Mesodermal cell (in vitro differentiated cells): ENCODE data around the gene MSGN1.

ENCODE experiments used
- H3K27ac ChIP-seq: 2 replicates; pipeline ENCODE4 v1.7.0; 2013; ENCODE audit warnings: mild to moderate bottlenecking, low read depth, low read length, moderate library complexity; ENCODE audit not compliant: severe bottlenecking
- H3K36me3 ChIP-seq: 2 replicates; pipeline ENCODE4 v1.7.1; 2013; ENCODE audit warnings: mild to moderate bottlenecking, low read length, moderate library complexity; ENCODE audit not compliant: control insufficient read depth, insufficient read depth
- H3K4me1 ChIP-seq: one replicate; pipeline ENCODE4 v1.7.1; 2013; ENCODE audit warnings: mild to moderate bottlenecking, low read length; ENCODE audit not compliant: insufficient read depth, control insufficient read depth, poor library complexity, severe bottlenecking
- H3K4me3 ChIP-seq: 2 replicates; pipeline ENCODE4 v1.7.0; 2013; ENCODE audit warnings: low read length, control low read depth, mild to moderate bottlenecking; ENCODE audit not compliant: insufficient read depth, poor library complexity, severe bottlenecking; ENCODE audit errors: extremely low read depth
- H3K9me3 ChIP-seq: 2 replicates; pipeline ENCODE4 v1.7.1; 2013; ENCODE audit warnings: mild to moderate bottlenecking, low read length, moderate library complexity; ENCODE audit not compliant: control insufficient read depth
- WGBS, 2 experiments: methylation state at CpG; one replicate each; pipeline ENCODE4 v1.1.5; 2013; ENCODE audit warnings: missing lambda C conversion rate in 2 of 2; ENCODE audit not compliant: insufficient coverage in 2 of 2; 5-methylcytosine and 5-hydroxymethylcytosine counted together

MSGN1 gene

DNA sequence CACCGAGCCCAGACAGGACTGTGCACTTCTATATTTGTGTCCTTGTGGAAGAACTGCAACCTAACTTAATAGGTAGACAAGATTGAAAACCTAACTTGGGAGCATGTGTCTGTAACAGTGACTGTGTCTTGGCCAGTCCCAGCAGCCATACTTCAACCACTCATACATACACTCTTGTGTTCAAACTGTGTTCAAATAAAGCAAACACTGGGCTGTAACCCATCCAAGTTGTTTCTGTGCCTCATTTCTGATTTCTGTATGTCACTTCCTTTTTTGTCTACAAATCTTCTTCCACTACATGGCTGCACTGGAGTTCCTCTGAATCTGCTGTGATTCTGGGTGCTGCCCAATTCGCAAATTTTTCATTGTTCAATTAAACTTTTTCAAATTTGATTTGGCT lies 31.0 kb downstream of the MSGN1 start:
- Histone ChIP-seq H3K9me3 (no peaks in the 10 kb centered on the region), H3K36me3 (no peaks in the 10 kb centered on the region), H3K4me3 (no peak overlapping the region), H3K4me1 (no peaks in the 10 kb centered on the region), H3K27ac (no peak overlapping the region)
- WGBS, 2 experiments, result 86% methylated on average over 1 of the region's 2 CpGs; no CpG with 5 or more reads in 1 of the 2 experiments

DNA sequence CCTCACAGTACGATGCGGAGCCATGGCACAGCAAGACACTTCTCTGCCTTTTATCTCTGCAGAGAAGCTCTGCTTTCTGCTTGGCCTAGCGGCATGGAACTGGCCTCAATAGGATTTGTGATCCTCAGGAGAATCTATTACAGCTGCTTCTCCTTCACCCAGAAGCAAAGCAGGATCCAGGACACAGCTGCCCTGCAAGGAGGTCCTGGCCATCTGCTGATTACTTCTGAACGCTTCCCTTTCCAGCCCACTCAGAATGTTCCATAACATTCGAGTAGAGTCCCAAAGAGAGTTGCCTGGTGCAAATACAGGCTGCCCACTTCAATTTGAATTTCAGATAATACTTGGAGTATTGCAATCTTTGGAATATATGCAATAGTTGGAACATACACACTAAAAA lies 33.0 kb downstream of the MSGN1 start:
- WGBS, 2 experiments, result 64 to 94% methylated on average over 3 to 4 of the region's 5 CpGs
- Histone ChIP-seq H3K9me3 (no peaks in the 10 kb centered on the region), H3K36me3 (no peaks in the 10 kb centered on the region), H3K4me3 (no peak overlapping the region), H3K27ac (no peak overlapping the region), H3K4me1 (no peaks in the 10 kb centered on the region)

DNA sequence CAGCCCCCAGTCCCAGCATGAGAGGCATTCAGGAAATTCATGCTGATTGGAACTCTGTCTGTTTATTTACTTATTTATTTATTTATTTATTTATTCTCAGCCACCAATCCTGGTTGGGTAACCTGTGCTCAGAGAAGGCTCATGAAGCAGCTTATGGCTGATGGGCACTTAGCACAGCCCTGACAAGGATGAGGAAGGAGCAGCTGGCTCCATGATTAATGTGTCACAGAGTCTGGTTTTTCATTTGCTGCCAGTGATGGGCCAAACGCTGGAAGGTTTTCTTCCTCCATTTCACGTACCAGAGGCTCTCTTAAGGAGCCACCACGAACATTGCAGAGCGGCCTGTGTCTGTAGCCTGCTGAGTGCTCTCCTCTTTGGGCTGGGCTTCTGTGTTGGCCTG lies 33.9 kb downstream of the MSGN1 start:
- Histone ChIP-seq H3K36me3 (no peaks in the 10 kb centered on the region), H3K9me3 (no peaks in the 10 kb centered on the region), H3K4me3 (no peak overlapping the region), H3K4me1 (no peaks in the 10 kb centered on the region), H3K27ac (no peak overlapping the region)
- WGBS, 2 experiments, result 83 to 88% methylated on average over 4 of the region's 4 CpGs

DNA sequence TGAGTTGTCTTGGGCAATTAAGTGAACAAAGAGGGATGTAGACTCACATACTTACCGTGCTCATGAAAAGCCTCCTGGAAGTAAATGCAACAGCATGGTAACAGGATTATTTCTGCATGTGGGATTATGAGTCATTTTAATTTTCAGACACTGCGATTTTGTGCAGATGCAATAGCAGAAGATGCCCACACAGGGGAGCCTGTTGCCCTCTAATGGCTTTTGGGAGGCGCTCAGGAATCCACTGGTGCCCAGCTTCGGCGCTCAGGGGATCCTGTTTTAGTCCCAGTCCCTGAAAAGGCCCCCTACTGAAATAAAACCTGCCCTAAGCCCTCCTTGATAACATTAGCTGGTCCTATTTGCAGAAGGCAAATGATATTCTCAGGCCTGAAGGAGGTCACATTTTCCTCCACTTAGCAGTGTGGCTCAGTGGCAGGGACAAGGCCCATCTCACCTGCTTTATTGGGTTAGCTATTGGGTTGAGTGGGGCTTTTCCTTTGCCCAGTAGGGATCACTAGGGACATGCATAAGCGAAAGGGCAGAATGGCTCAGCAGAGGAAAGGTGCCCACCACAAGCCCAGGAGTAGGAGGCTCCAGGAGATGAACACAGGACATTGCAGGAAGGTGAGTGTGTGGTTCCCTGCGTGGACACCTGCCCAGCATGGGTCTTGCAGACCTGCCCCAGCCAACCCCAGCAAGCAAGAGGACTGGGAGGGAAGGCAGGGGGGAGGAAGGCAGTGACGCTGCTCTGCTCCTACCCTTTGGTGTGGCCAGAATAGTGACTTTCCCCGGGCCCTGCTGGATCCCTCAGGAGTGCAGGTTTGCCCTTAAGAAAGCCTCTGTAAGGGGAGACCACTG lies 35.7 kb downstream of the MSGN1 start:
- no peaks in the 10 kb centered on the region for H3K4me1 ChIP-seq
- no peak overlapping the region for H3K4me3 ChIP-seq
- H3K36me3 ChIP-seq, result no peaks in the 10 kb centered on the region
- no peaks in the 10 kb centered on the region for H3K9me3 ChIP-seq
- 45 to 59% methylated on average over 5 to 8 of the region's 9 CpGs for WGBS, 2 experiments
- H3K27ac ChIP-seq, result no peak overlapping the region

DNA sequence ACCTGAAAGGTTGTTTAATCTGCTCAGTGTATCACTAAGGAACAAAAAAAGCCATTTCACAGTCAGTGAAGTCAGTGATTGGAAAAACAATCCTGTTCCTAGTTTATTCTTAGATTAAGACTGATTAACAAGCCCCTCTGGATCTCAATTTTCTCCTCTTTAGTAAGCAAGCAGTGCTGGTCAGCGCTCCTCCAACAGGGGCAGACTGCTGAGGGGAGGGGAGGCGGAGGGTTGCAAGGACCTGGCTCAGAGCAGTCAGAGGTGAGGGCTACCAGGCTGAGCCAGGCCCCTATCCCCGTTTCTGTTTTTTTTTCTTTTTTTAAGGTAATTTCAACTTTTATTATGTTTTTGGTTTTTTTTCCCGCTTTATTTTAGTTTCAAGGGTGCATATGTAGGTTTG lies 37.5 kb downstream of the MSGN1 start:
- WGBS, 2 experiments, result 52% methylated on average over 3 of the region's 4 CpGs; no CpG with 5 or more reads in 1 of the 2 experiments
- no peak overlapping the region for H3K4me3 ChIP-seq
- no peaks in the 10 kb centered on the region for H3K9me3 ChIP-seq
- H3K4me1 ChIP-seq, result no peaks in the 10 kb centered on the region
- H3K27ac ChIP-seq, result no peak overlapping the region
- H3K36me3 ChIP-seq, result no peaks in the 10 kb centered on the region

DNA sequence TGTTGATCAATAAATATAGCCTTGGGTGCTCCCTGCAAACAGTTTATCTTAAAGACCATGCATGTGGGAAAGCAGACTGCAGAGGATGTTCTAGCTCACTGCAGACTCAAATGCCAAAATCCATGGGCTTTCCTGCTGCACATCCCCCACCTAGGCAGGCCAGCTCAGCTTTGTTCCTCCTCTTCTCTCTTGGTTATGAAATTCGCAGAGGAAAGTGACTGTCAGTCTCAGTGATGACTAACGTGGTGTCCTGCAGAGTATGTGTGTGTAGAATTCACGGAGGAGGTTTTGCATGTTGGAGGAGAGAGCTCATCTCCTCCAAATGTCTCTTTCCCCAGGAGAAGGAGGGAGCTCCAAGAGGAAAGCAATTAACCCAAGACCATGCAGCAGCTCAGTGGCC lies 40.8 kb downstream of the MSGN1 start:
- no peaks in the 10 kb centered on the region for H3K4me1 ChIP-seq
- no peaks in the 10 kb centered on the region for H3K9me3 ChIP-seq
- no peak overlapping the region for H3K4me3 ChIP-seq
- WGBS, 2 experiments, result 0% methylated on average over 1 of the region's 3 CpGs; no CpG with 5 or more reads in 1 of the 2 experiments
- H3K36me3 ChIP-seq, result no peaks in the 10 kb centered on the region
- no peak overlapping the region for H3K27ac ChIP-seq

DNA sequence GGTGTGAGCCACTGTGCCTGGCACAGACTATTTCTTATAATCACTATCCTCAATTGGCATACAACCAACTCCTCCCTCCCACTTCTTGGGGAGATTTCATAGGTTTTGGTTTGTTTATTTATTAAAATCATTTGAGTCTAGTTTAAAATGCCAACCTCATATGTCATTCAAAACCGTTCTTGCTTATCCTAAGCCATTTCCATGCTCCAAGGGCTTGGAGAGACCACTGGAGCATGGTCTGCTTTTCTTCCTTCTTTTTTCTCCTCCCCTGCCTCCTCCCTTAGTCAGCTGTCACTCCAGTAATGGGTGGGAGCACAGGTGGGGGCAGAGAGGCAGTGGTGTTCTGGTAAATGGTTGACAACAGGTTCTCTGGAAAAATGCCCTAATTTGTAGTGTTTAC lies 41.8 kb downstream of the MSGN1 start:
- no peaks in the 10 kb centered on the region for H3K36me3 ChIP-seq
- H3K4me1 ChIP-seq, result no peaks in the 10 kb centered on the region
- no peak overlapping the region for H3K27ac ChIP-seq
- WGBS, 2 experiments, result 80% methylated on average over 1 of the region's 1 CpG; no CpG with 5 or more reads in 1 of the 2 experiments
- no peak overlapping the region for H3K4me3 ChIP-seq
- H3K9me3 ChIP-seq, result no peaks in the 10 kb centered on the region

DNA sequence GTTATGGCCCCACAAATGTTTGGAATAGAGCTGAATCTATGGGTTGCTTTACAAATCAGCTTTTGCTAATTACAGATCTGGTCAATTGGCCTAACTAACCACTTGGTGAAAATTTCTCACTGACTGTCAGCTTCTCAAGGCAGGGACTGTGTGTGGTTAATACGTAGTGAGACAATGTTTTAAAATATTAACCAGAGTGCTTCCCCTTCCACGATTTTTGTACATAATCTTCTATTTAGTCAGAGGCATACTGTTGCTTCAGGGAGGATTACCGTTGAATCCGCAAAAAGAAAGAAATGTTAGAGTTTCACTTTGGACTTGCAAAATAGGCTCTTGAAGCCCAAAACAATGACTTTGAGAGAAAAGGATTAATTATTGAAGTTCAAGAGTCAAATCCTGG lies 47.3 kb downstream of the MSGN1 start:
- no peak overlapping the region for H3K4me3 ChIP-seq
- 91 to 100% methylated on average over 2 of the region's 4 CpGs for WGBS, 2 experiments
- H3K36me3 ChIP-seq, result no peaks in the 10 kb centered on the region
- no peaks in the 10 kb centered on the region for H3K4me1 ChIP-seq
- H3K27ac ChIP-seq, result no peak overlapping the region
- H3K9me3 ChIP-seq, result no peaks in the 10 kb centered on the region

DNA sequence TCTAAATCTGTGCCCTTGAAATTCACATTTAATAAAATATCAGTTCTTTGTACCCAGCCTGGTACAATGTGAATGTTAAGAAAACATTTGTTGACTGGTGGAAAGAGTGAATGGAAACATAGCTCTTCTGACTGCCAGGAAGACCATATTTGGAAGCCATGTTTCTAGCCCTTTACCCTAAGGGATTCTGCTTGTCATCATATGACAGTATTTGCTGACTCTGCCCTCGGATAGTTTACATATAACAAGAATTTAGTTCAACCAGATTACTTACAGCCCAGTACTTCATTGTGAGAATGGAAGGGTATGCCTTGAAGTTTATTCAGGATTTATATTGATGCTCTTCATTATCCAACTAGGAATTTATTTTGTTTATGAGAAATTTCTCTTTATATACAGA lies 48.4 kb downstream of the MSGN1 start:
- Histone ChIP-seq H3K4me3 (no peak overlapping the region), H3K36me3 (no peaks in the 10 kb centered on the region), H3K4me1 (no peaks in the 10 kb centered on the region), H3K27ac (no peak overlapping the region), H3K9me3 (no peaks in the 10 kb centered on the region)
- WGBS, 2 experiments, result no CpG with 5 or more reads among the region's 1 CpG

DNA sequence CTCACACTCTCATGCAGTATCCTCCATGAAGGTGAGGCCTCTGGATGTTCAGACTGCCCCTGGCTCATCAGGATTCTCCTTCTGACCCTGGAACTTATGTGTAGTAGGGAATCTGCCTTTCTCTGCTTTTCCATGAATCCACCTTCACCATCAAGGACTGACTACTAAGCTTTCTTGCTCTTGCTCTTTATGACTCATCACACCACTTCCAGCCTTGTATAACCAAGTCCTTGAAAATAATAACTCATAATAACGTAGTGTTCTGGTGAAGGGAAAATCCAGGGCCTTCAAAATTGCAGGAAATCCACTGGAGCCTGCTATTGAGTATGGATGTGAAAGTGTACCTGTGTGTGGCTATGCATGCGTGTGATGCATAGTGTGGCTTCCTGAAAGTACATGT lies 50.9 kb downstream of the MSGN1 start:
- Histone ChIP-seq H3K36me3 (no peaks in the 10 kb centered on the region), H3K4me3 (no peak overlapping the region), H3K27ac (no peak overlapping the region), H3K9me3 (no peaks in the 10 kb centered on the region), H3K4me1 (no peaks in the 10 kb centered on the region)
- 87 to 100% methylated on average over 1 to 2 of the region's 2 CpGs for WGBS, 2 experiments
